ENCODE data around the gene GPR176.

GPR176 gene

DNA sequence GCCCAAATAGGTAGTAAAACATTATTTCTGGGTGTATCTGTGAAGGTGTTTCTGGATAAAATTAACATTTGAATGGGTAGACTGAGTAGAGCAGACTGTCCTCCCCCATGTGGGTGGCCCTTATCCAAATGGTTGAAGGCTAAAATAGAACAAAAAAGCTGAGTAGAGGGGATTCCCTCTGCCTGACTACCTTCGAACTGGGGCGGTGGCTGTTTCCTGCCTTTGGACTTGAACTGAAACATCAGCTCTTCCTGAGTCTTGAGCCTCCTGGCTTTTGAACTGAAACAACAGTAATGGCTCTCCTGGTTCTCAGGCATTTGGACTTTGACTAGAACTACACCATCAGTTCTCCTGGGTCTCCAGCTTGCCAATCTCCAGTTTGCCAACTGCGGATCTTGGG lies 4.4 kb upstream of the GPR176 start (continued):
- TF ChIP-seq ZNF221 (tag by site-specific recombination; IDR thresholded peaks at IDR 0.05; ENCODE audit: borderline replicate concordance) (no peak), ZNF768 (tag by site-specific recombination; IDR thresholded peaks at IDR 0.05) (no peak)

- no peak overlapping the region for H3K4me3 ChIP-seq (ENCODE audit: low read depth, low read length)
- ChIA-PET CTCF (no interaction called here), POLR2A (interaction anchor here (1.4 kb wide), 1 partner anchor 11 kb away, joined by 6 read pairs; the partner anchor contains the start of gene EIF2AK4)
- no peaks in the 10 kb centered on the region for H3K36me3 ChIP-seq (ENCODE audit: control insufficient read depth in 2 of 2, insufficient read depth in 1 of 2, low read length in 2 of 2)
- no peaks in the 10 kb centered on the region for H3K4me1 ChIP-seq (ENCODE audit: control insufficient read depth, insufficient read depth, low read length)
- no peak overlapping the region for H3K27ac ChIP-seq (ENCODE audit: extremely low read depth, low read depth, low read length)
- no peaks in the 10 kb centered on the region for H3K9me3 ChIP-seq (ENCODE audit: control insufficient read depth, insufficient read depth, low read depth, low read length)
- peak; percentile 50 for TF ChIP-seq ZBTB17 (tag by site-specific recombination; IDR thresholded peaks at IDR 0.05)
- no peak for TF ChIP-seq ZNF791 (tag by site-specific recombination; IDR thresholded peaks at IDR 0.05)
- no peak for TF ChIP-seq ZNF548 (tag by site-specific recombination; IDR thresholded peaks at IDR 0.05)
- TF ChIP-seq GFI1B (tag by site-specific recombination; IDR thresholded peaks at IDR 0.05) = peak; percentile 75
- TF ChIP-seq REPIN1 (tag by site-specific recombination; IDR thresholded peaks at IDR 0.05; ENCODE audit: low read depth) = no peak
- TF ChIP-seq ZNF529 (tag by site-specific recombination; IDR thresholded peaks at IDR 0.05; ENCODE audit: insufficient replicate concordance) = no peak
- TF ChIP-seq ZIC2 (tag by site-specific recombination; IDR thresholded peaks at IDR 0.05) = peak; percentile 31; the same call in 1 of the 2 replicates
- TF ChIP-seq ZNF416 (tag by site-specific recombination; IDR thresholded peaks at IDR 0.05) = no peak
- no peak for TF ChIP-seq ZNF433 (tag by site-specific recombination; IDR thresholded peaks at IDR 0.05; ENCODE audit: low read depth)
- TF ChIP-seq, protein P1, sequence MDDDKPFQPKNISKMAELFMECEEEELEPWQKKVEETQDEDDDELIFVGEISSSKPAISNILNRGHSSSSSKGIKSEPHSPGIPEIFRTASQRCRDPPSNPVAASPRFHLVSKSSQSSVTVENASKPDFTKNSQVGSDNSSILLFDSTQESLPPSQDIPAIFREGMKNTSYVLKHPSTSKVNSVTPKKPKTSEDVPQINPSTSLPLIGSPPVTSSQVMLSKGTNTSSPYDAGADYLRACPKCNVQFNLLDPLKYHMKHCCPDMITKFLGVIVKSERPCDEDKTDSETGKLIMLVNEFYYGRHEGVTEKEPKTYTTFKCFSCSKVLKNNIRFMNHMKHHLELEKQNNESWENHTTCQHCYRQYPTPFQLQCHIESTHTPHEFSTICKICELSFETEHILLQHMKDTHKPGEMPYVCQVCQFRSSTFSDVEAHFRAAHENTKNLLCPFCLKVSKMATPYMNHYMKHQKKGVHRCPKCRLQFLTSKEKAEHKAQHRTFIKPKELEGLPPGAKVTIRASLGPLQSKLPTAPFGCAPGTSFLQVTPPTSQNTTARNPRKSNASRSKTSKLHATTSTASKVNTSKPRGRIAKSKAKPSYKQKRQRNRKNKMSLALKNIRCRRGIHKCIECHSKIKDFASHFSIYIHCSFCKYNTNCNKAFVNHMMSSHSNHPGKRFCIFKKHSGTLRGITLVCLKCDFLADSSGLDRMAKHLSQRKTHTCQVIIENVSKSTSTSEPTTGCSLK (tag by site-specific recombination; IDR thresholded peaks at IDR 0.05) = no peak
- TF ChIP-seq ZNF18 (tag by site-specific recombination; IDR thresholded peaks at IDR 0.05) = no peak
- no peak for TF ChIP-seq ZNF560 (tag by site-specific recombination; IDR thresholded peaks at IDR 0.05; ENCODE audit: borderline replicate concordance)
- TF ChIP-seq ZNF670 (tag by site-specific recombination; IDR thresholded peaks at IDR 0.05; ENCODE audit: low read depth) = no peak
- no peak for TF ChIP-seq ZNF10 (tag by site-specific recombination; IDR thresholded peaks at IDR 0.05)
- TF ChIP-seq ZFP41 (tag by site-specific recombination; IDR thresholded peaks at IDR 0.05; ENCODE audit: borderline replicate concordance) = no peak
- no peak for TF ChIP-seq ZNF571 (tag by site-specific recombination; IDR thresholded peaks at IDR 0.05)
- TF ChIP-seq, protein P2, sequence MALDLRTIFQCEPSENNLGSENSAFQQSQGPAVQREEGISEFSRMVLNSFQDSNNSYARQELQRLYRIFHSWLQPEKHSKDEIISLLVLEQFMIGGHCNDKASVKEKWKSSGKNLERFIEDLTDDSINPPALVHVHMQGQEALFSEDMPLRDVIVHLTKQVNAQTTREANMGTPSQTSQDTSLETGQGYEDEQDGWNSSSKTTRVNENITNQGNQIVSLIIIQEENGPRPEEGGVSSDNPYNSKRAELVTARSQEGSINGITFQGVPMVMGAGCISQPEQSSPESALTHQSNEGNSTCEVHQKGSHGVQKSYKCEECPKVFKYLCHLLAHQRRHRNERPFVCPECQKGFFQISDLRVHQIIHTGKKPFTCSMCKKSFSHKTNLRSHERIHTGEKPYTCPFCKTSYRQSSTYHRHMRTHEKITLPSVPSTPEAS (tag by site-specific recombination; IDR thresholded peaks at IDR 0.05) = no peak
- TF ChIP-seq FEZF1 (tag by site-specific recombination; IDR thresholded peaks at IDR 0.05) = peak; percentile 78
- TF ChIP-seq SP7 (tag by site-specific recombination; IDR thresholded peaks at IDR 0.05) = no peak
- no peak for TF ChIP-seq ZNF138 (tag by site-specific recombination; IDR thresholded peaks at IDR 0.05; ENCODE audit: borderline replicate concordance)
- TF ChIP-seq ZNF549 (tag by site-specific recombination; IDR thresholded peaks at IDR 0.05) = no peak
- TF ChIP-seq ZNF426 (tag by site-specific recombination; IDR thresholded peaks at IDR 0.05) = no peak
- TF ChIP-seq GLIS2 (tag by site-specific recombination; IDR thresholded peaks at IDR 0.05) = no peak
- no peak for TF ChIP-seq KLF1 (tag by site-specific recombination; IDR thresholded peaks at IDR 0.05)
- TF ChIP-seq ELK4 (IDR thresholded peaks at IDR 0.05; ENCODE audit: borderline replicate concordance, low read depth, low read length) = no peak
- TF ChIP-seq ZBTB21 (tag by site-specific recombination; IDR thresholded peaks at IDR 0.05) = no peak
- TF ChIP-seq, protein P3, sequence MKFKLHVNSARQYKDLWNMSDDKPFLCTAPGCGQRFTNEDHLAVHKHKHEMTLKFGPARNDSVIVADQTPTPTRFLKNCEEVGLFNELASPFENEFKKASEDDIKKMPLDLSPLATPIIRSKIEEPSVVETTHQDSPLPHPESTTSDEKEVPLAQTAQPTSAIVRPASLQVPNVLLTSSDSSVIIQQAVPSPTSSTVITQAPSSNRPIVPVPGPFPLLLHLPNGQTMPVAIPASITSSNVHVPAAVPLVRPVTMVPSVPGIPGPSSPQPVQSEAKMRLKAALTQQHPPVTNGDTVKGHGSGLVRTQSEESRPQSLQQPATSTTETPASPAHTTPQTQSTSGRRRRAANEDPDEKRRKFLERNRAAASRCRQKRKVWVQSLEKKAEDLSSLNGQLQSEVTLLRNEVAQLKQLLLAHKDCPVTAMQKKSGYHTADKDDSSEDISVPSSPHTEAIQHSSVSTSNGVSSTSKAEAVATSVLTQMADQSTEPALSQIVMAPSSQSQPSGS (tag by site-specific recombination; IDR thresholded peaks at IDR 0.05; ENCODE audit: low read depth) = no peak
- TF ChIP-seq MYNN (tag by site-specific recombination; IDR thresholded peaks at IDR 0.05; ENCODE audit: borderline replicate concordance) = no peak
- TF ChIP-seq ZNF404 (tag by site-specific recombination; IDR thresholded peaks at IDR 0.05) = no peak
Observed at GRCh38 chr15:39922462-39923092, 2.5 kb upstream of the GPR176 start.
